Kidney capillary endothelial cell (primary cell): ENCODE measurements around the gene FLOT2.
"Not testable (repeated sequence)": the region's sequence is repeated elsewhere in the genome, so short reads cannot be mapped to it uniquely, and the experiment has no call there.

Experiments
- DNase-seq: peaks from one replicate; pipeline ENCODE4 v3.0.0-alpha.2; 2018; ENCODE audit warnings: low spot score

The FLOT2 gene

DNA sequence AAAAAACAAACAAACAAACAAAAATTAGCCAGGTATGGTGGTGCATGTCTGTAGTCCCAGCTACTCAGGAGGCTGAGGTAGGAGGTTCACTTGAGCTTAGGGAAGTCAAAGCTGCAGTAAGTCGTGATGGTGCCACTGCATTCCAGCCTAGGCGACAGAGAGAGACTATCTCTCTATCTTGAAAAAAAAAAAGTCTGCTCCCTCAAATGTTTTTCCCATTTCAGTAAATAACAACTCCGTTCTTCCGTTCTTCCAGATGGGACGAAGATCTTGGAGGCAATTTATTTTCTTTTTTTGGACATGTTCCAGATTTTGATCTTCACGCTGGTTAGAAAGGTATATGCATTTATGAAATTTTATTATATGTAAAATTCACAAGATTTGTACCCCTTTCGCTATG lies 23.7 kb downstream of the FLOT2 start:
- DNase-seq, result no peak

- no peak for DNase-seq
These were observed 26.4 kb downstream of the FLOT2 start for GRCh38 chr17:28871056-28871579.

- no peak for DNase-seq
These were observed 30.3 kb downstream of the FLOT2 start for GRCh38 chr17:28867276-28867675.

DNA sequence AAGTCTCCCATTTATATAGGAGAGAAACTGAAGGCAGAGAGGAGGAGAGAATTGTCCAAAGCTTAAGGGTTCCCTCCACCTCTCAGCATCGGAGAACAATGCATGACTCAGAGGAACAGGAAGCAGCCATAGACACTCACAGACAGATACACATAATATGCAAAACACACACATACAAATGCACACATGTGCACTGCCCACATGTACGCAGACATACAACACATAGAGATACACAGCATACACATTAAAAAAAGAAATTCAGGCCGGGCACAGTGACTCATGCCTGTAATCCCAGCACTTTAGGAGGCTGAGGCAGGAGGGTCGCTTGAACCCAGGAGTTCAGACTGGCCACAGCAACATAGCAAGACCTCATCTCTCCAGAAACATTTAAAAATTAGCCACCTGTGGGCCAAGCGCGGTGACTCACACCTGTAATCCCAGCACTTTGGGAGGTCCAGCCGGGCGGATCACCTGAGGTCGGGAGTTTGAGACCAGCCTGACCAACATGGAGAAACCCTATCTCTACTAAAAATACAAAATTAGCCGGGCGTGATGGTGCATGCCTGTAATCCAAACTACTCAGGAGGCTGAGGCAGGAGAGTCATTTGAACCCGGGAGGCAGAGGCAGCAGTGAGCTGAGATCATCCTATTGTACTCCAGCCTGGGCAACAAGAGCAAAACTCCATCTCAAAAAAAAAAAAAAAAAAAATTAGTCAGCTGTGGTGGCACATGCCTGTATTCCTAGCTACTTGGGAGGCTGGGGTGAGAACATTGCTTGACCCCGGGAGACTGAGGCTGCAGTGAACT lies 31.4 kb downstream of the FLOT2 start:
- peak; percentile 90 for DNase-seq

DNA sequence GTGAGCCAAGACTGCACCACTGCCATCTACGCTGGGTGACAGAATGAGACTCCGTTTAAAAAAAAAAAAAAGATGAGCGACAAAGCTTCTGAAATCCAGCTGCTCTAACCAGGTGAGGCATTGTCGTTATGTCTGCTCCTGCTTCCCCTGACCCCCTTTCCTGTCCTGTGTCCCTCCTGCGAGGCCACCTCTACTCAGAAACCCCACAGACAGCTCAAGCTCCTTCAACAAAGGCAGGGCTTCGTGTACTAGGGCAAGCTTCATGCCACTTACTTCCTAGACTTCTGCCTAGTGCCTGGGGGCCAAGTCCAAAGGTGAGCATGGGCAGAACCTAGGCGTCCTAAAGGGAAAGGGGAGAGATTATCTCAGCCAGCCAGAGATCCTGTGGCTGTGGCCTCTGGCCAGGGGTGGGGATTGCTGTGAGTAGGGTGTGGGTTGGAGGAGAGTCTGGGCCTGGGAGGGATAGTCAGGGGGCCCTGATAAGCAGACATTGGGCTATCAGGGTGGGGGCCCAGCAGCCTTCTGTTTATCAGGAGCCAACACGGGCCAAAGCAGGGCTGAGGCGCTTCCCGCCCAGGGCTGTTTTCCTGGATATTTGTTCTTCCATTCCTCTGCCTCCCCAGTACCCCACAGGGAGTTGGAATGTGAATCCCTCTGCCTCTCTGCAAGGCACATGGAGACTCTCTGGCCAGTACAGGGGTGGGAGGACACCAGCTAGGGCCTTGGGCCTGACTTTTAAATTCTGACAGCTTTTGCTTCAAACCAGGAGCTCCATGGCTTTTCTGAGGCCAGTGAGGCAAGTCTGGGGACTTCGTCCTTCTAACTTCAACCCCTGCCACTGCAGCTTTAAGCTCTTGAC lies 32.3 kb downstream of the FLOT2 start:
- DNase-seq, result no peak

GRCh38 chr17:28863953-28864352 lies 33.6 kb downstream of the FLOT2 start:
- DNase-seq, result no peak

DNA sequence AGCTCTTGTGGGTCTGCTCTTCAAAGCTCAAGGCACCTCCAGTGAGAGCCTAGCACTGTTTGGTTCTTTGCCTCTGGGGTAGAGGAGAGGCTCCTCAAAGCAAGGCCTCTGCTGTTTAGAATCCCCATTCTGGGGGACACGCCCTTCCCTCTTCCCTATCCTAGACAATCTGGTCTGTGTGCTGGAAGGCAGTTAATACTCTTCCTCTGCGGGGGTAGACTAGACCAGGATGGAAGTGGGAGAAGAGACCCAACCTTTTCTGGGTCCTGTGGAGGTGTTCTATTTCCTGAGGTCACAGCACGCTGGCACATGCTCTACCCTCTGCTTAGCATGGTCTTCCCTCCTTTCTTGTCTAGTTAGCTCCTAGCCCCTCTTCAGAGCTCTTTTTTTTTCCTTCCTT lies 35.0 kb downstream of the FLOT2 start:
- no peak for DNase-seq

DNA sequence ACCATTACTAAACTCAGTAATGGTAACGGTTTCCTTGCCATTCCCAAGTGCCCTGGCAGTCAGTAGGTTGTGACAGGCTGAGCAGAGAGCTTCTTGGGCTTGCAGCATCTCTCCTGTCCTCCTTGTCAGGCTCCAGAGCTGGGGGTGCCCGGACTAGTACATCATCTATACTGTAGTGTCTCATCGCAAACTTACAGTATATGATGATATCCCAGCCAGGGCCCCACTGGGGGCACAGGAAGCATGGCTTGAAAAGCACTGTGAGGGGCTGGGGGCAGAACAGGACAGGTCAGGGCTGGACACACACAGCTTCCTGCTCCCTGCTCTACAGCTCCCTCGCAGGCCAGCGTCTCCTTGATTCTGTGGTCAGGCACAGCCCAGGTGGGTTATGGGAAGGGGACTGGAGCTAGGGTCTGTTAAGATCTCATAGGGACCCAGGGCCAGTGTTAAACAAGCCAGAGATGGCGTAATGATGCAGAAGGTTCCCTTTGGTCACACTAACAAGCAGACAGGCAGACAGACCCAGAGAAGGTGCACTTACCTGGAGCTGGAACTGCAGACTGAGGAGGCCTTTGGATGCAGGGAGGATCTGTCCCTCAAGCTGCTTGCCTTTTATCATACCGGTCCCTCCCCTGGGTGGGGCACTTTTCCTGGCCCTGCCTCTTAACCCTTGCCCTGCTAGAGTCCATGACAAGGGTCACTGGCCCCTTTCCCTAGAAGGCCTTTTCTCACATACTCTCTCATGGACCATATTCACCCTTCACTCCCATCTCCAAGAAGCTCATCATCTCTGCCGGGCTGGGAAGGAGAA lies 35.9 kb downstream of the FLOT2 start:
- no peak for DNase-seq

DNA sequence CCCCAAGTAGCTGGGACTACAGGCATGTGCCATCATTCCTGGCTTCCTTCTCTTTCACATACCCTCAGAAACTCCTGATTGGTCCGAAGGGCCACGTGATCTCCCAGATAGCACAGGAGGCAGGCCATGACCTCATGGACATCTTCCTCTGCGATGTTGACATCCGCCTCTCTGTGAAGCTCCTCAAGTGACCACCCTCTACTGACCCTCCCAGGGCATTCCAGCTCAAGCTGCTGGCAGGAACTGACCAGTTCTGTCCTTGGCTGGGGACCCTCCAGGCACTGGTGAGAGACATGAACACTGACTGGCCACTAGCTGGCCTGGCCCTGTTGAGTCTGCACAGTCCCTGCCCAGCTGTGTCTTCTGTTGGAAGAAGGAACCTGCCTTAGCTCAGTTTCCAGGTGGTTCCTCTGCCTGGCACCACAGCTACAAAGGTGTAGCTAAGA lies 37.1 kb downstream of the FLOT2 start:
- no peak for DNase-seq

GRCh38 chr17:28858801-28859355 lies 38.7 kb downstream of the FLOT2 start:
- DNase-seq, result no peak

DNA sequence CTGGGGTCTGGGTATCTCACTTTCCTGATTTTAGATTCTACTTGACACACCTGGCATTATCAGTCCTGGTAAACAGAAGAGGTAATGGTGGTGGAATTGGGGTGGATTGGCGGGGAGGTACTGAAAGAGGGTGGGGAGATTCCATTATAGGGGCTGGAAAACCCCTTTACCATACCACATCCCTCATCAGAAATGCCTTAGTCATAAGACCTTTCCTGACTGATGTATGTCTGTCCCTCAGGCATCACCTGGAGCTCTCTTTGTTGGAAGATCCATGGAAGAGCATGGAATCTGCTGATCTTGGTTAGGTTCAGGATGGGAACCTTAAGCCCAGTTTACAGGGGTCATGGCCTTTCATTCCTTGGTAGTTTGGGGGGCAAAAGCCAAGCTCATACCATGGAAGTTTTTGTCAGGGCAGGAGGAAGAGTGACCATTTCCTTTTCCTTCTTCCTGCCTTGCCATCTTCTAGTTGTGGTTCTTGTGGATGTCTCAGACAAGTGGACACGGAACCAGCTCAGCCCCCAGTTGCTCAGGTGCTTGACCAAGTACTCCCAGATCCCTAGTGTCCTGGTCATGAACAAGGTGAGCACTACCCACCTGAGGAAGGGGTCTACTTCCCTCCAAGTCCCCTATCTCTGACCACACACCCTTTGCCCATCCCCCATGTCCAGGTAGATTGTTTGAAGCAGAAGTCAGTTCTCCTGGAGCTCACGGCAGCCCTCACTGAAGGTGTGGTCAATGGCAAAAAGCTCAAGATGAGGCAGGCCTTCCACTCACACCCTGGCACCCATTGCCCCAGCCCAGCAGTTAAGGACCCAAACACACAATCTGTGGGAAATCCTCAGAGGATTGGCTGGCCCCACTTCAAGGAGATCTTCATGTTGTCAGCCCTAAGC lies 39.4 kb downstream of the FLOT2 start:
- no peak for DNase-seq

- DNase-seq, result no peak
These were observed 41.4 kb downstream of the FLOT2 start for GRCh38 chr17:28856028-28856574.

GRCh38 chr17:28855336-28855679 lies 42.2 kb downstream of the FLOT2 start:
- DNase-seq, result no peak

GRCh38 chr17:28854457-28855335 lies 42.8 kb downstream of the FLOT2 start, which contains the start of gene ERAL1:
Gene ERAL1 (plus strand): TSS chr17:28855016. CDS start chr17:28855035, 19 bp downstream.
- DNase-seq, result peak; percentile 85

- no peak for DNase-seq
These were observed 44.2 kb downstream of the FLOT2 start for GRCh38 chr17:28853295-28853694.

DNA sequence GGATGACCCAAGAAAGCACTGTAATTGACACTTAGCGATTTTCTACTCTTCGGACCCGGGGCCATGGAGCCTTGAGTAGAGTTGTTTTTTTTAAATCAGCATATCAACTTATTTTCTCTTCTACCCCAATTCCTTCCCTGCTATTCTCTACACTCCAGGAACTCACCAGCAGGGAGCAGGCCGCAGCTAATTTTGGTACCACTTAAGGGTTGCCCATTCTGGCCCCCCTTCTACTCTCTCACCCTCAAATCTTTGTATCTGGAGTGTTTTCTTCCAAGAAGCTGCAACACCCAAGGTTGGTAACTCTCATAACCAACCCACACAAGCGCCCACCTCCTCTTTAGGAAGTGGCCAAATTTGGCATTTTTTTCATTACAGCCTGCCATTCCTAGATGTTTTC lies 48.3 kb downstream of the FLOT2 start:
- no peak for DNase-seq

DNA sequence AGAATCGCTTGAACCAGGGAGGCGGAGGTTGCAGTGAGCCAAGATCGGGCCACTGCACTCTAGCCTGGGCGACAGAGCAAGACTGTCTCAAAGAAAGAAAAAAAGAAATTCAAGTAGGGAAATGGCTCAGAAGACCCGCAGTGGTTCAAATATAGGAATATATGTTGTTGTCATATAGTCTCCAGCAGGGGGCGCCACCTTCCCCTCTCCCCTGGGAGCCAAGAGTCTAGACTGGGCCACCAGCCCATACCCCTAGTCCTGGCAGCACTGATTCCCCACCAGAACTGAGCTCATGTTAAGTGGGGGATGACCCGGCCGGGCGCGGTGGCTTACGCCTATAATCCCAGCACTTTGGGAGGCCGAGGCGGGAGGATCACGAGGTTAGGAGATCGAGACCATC lies 48.9 kb downstream of the FLOT2 start:
- not testable (repeated sequence) for DNase-seq

DNA sequence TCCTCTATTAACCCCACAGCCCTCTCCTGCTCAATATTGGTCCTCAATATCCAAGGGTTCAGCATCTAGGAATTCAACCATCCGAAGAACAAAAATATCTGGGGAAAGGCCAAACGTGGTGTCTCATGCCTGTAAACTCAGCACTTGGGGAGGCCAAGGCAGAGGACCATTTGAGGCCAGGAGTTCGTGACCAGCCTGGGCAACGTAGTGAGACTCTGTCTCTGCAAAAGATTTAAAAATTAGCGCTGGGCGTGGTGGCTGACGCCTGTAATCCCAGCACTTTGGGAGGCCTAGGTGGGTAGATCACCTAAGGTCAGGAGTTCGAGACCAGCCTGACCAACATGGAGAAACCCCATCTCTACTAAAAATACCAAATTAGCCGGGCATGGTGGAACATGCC lies 50.8 kb downstream of the FLOT2 start:
- not testable (repeated sequence) for DNase-seq

GRCh38 chr17:28846231-28846630 lies 51.3 kb downstream of the FLOT2 start:
- DNase-seq, result no peak

DNA sequence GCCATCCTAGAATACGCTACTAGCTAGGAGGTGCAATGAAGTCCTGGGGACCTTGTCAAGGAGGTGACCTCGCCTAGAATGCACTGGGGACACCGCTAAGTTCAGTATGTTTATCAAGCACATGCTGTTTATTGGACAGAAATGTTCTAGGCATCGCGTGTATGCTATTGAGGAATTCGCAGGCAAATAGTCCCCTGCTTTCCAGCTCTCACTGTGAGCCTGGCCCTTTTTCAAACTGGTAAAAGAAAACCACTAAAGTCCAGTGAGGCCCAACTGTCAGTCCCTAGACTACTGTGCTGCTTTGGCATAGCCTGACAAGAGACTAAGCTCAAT lies 53.8 kb downstream of the FLOT2 start:
- no peak for DNase-seq
